Measurements from ENCODE around the gene MOB3B. TPM values are rescaled to one million over a fixed set of nuclear protein-coding genes. Genes with fewer than 3 reads are reported as not detected.
"Not testable (repeated sequence)": the region's sequence is repeated elsewhere in the genome, so short reads cannot be mapped to it uniquely, and the experiment has no call there.

MOB3B gene
- total RNA-seq, 2 experiments from 2014 or later = 0.05 to 0.13 TPM

- ChIA-PET CTCF (interaction anchor here (0.7 kb wide), 1 partner anchor 191 kb away, joined by 4 read pairs; no protein-coding TSS in a partner anchor), POLR2A (no interaction called here)
- Mint-ChIP-seq H3K27me3 (peaks cover 36% of the 10 kb centered on the region), H3K27ac (no peak within 1 kb of the TSS), H3K36me3 (ENCODE audit: low read depth) (no peaks in the 10 kb centered on the region), H3K4me3 (no peak within 1 kb of the TSS), H3K9me3 (no peaks in the 10 kb centered on the region), H3K4me1 (peaks cover 9% of the 10 kb centered on the region)
- DNase-seq = no peak
These were observed 5.4 kb downstream of the MOB3B start, which contains the start of gene IFNK for GRCh38 chr9:27524236-27524635. IFNK (plus strand) TSS chr9:27524290; CDS start chr9:27524337, 47 bp downstream.

- POLR2A ChIA-PET = no interaction called here
- H3K27ac Mint-ChIP-seq = no peak overlapping the region
- DNase-seq = no peak
- CTCF ChIA-PET = interaction anchor here (0.5 to 1.4 kb wide), 2 partner anchors 9 to 190 kb away, joined by 3 read pairs; no protein-coding TSS in a partner anchor
- H3K36me3 Mint-ChIP-seq (ENCODE audit: low read depth) = no peaks in the 10 kb centered on the region
- no peak overlapping the region for H3K4me3 Mint-ChIP-seq
- no peaks in the 10 kb centered on the region for H3K9me3 Mint-ChIP-seq
- peaks cover 2% of the 10 kb centered on the region for H3K4me1 Mint-ChIP-seq
- peaks cover 32% of the 10 kb centered on the region for H3K27me3 Mint-ChIP-seq
These were observed 6.5 kb downstream of the MOB3B start for GRCh38 chr9:27523141-27523540.

- H3K9me3 Mint-ChIP-seq = no peaks in the 10 kb centered on the region
- peaks cover 13% of the 10 kb centered on the region for H3K27me3 Mint-ChIP-seq
- ChIA-PET POLR2A (no interaction called here), CTCF (no interaction called here)
- H3K4me1 Mint-ChIP-seq = no peaks in the 10 kb centered on the region
- no peak overlapping the region for H3K27ac Mint-ChIP-seq
- H3K36me3 Mint-ChIP-seq (ENCODE audit: low read depth) = no peaks in the 10 kb centered on the region
- DNase-seq = no peak
- H3K4me3 Mint-ChIP-seq = no peak overlapping the region
These were observed 8.6 kb downstream of the MOB3B start for GRCh38 chr9:27520986-27521385.

- POLR2A ChIA-PET = no interaction called here
- peaks cover 8% of the 10 kb centered on the region for H3K27me3 Mint-ChIP-seq
- H3K27ac Mint-ChIP-seq = no peak overlapping the region
- CTCF ChIA-PET = interaction anchor here (0.6 kb wide), 1 partner anchor 40 kb away, joined by 3 read pairs; no protein-coding TSS in a partner anchor
- H3K4me1 Mint-ChIP-seq = no peaks in the 10 kb centered on the region
- H3K9me3 Mint-ChIP-seq = no peaks in the 10 kb centered on the region
- no peaks in the 10 kb centered on the region for H3K36me3 Mint-ChIP-seq (ENCODE audit: low read depth)
- no peak overlapping the region for H3K4me3 Mint-ChIP-seq
- no peak for DNase-seq
These were observed 9.8 kb downstream of the MOB3B start for GRCh38 chr9:27519466-27520465.

- H3K27ac Mint-ChIP-seq = no peak overlapping the region
- H3K27me3 Mint-ChIP-seq = peaks cover 3% of the 10 kb centered on the region
- H3K9me3 Mint-ChIP-seq = no peaks in the 10 kb centered on the region
- no peak for DNase-seq
- no peak overlapping the region for H3K4me3 Mint-ChIP-seq
- no peaks in the 10 kb centered on the region for H3K4me1 Mint-ChIP-seq
- ChIA-PET CTCF (no interaction called here), POLR2A (no interaction called here)
- H3K36me3 Mint-ChIP-seq (ENCODE audit: low read depth) = no peaks in the 10 kb centered on the region
These were observed 10.8 kb downstream of the MOB3B start for GRCh38 chr9:27518809-27519208.

- Mint-ChIP-seq H3K27me3 (no peaks in the 10 kb centered on the region), H3K4me1 (no peaks in the 10 kb centered on the region), H3K9me3 (no peaks in the 10 kb centered on the region), H3K36me3 (ENCODE audit: low read depth) (no peaks in the 10 kb centered on the region), H3K27ac (no peak overlapping the region), H3K4me3 (no peak overlapping the region)
- no peak for DNase-seq
- ChIA-PET CTCF (no interaction called here), POLR2A (no interaction called here)
These were observed 11.6 kb downstream of the MOB3B start for GRCh38 chr9:27518006-27518405.

- Mint-ChIP-seq H3K27ac (no peak overlapping the region), H3K9me3 (no peaks in the 10 kb centered on the region), H3K27me3 (no peaks in the 10 kb centered on the region), H3K4me3 (no peak overlapping the region), H3K4me1 (no peaks in the 10 kb centered on the region), H3K36me3 (ENCODE audit: low read depth) (no peaks in the 10 kb centered on the region)
- ChIA-PET POLR2A (no interaction called here), CTCF (interaction anchor here (1.8 kb wide), 1 partner anchor 15 kb away, joined by 6 read pairs; the partner anchor contains the start of gene MOB3B)
- no peak for DNase-seq
These were observed 15.1 kb downstream of the MOB3B start for GRCh38 chr9:27514551-27514950.

- Mint-ChIP-seq H3K36me3 (ENCODE audit: low read depth) (no peaks in the 10 kb centered on the region), H3K9me3 (no peaks in the 10 kb centered on the region), H3K4me3 (no peak overlapping the region), H3K4me1 (no peaks in the 10 kb centered on the region), H3K27ac (no peak overlapping the region), H3K27me3 (no peaks in the 10 kb centered on the region)
- DNase-seq = no peak
- ChIA-PET POLR2A (no interaction called here), CTCF (interaction anchor here (0.9 kb wide), 1 partner anchor 179 kb away, joined by 3 read pairs; no protein-coding TSS in a partner anchor)
These were observed 17.8 kb downstream of the MOB3B start for GRCh38 chr9:27511771-27512170.

GRCh38 chr9:27510780-27511179, 18.8 kb downstream of the MOB3B start:
- Mint-ChIP-seq H3K4me3 (no peak overlapping the region), H3K36me3 (ENCODE audit: low read depth) (no peaks in the 10 kb centered on the region), H3K27ac (no peak overlapping the region), H3K9me3 (no peaks in the 10 kb centered on the region), H3K4me1 (no peaks in the 10 kb centered on the region), H3K27me3 (no peaks in the 10 kb centered on the region)
- POLR2A ChIA-PET = no interaction called here
- no peak for DNase-seq
- CTCF ChIA-PET = interaction anchor here (0.9 kb wide), 1 partner anchor 178 kb away, joined by 3 read pairs; no protein-coding TSS in a partner anchor

- DNase-seq = no peak
- H3K4me3 Mint-ChIP-seq = no peak overlapping the region
- no peaks in the 10 kb centered on the region for H3K27me3 Mint-ChIP-seq
- ChIA-PET CTCF (no interaction called here), POLR2A (no interaction called here)
- no peaks in the 10 kb centered on the region for H3K4me1 Mint-ChIP-seq
- no peaks in the 10 kb centered on the region for H3K36me3 Mint-ChIP-seq (ENCODE audit: low read depth)
- H3K27ac Mint-ChIP-seq = no peak overlapping the region
- H3K9me3 Mint-ChIP-seq = no peaks in the 10 kb centered on the region
These were observed 22.6 kb downstream of the MOB3B start for GRCh38 chr9:27506981-27507380.

- ChIA-PET POLR2A (no interaction called here), CTCF (no interaction called here)
- no peaks in the 10 kb centered on the region for H3K36me3 Mint-ChIP-seq (ENCODE audit: low read depth)
- H3K27ac Mint-ChIP-seq = no peak overlapping the region
- H3K4me3 Mint-ChIP-seq = no peak overlapping the region
- no peaks in the 10 kb centered on the region for H3K9me3 Mint-ChIP-seq
- H3K27me3 Mint-ChIP-seq = peaks cover 3% of the 10 kb centered on the region
- DNase-seq = no peak
- peaks cover 2% of the 10 kb centered on the region for H3K4me1 Mint-ChIP-seq
These were observed 23.9 kb downstream of the MOB3B start for GRCh38 chr9:27505744-27506161.

GRCh38 chr9:27504259-27504658, 25.4 kb downstream of the MOB3B start:
- Mint-ChIP-seq H3K36me3 (ENCODE audit: low read depth) (no peaks in the 10 kb centered on the region), H3K4me3 (no peak overlapping the region), H3K9me3 (no peaks in the 10 kb centered on the region), H3K27me3 (peaks cover 3% of the 10 kb centered on the region), H3K27ac (no peak overlapping the region), H3K4me1 (peaks cover 10% of the 10 kb centered on the region)
- ChIA-PET POLR2A (no interaction called here), CTCF (no interaction called here)
- no peak for DNase-seq

- no peak for DNase-seq
- CTCF ChIA-PET = no interaction called here
- H3K36me3 Mint-ChIP-seq (ENCODE audit: low read depth) = no peaks in the 10 kb centered on the region
- H3K9me3 Mint-ChIP-seq = no peaks in the 10 kb centered on the region
- H3K27me3 Mint-ChIP-seq = peaks cover 3% of the 10 kb centered on the region
- no peak overlapping the region for H3K27ac Mint-ChIP-seq
- peaks cover 13% of the 10 kb centered on the region for H3K4me1 Mint-ChIP-seq
- no peak overlapping the region for H3K4me3 Mint-ChIP-seq
- POLR2A ChIA-PET = no interaction called here
These were observed 26.0 kb downstream of the MOB3B start for GRCh38 chr9:27503623-27504022.

- POLR2A ChIA-PET; DNase-seq; H3K9me3 Mint-ChIP-seq; H3K4me3 Mint-ChIP-seq; CTCF ChIA-PET; H3K36me3 Mint-ChIP-seq (ENCODE audit: low read depth); H3K27ac Mint-ChIP-seq; H3K27me3 Mint-ChIP-seq: not testable (repeated sequence)
- peaks cover 13% of the 10 kb centered on the region for H3K4me1 Mint-ChIP-seq
These were observed 28.7 kb downstream of the MOB3B start for GRCh38 chr9:27500902-27501301.

All from activated CD4-positive, alpha-beta memory T cell treated with anti-CD3 and anti-CD28 coated beads, Interleukin-2, amount 10 ng/mL, durations not matched to agents 7 days and 5 days (primary cell).